NCI-H2196 (cell line): Measurements from ENCODE around the gene HES5.
"Not testable (repeated sequence)": the region's sequence is repeated elsewhere in the genome, so short reads cannot be mapped to it uniquely, and the experiment has no call there.

Experiments
- DNase-seq: peaks from one replicate; lab custom pipeline; 2025; ENCODE audit not compliant: unreplicated experiment; lab: John Stamatoyannopoulos, UW

Gene HES5

GRCh38 chr1:2529784-2530512, at the start of gene HES5:
TSS of gene HES5 (minus strand) at chr1:2530263. CDS start at chr1:2530164, 99 bp downstream.
- DNase-seq: peak; percentile 53

GRCh38 chr1:2578758-2579118, 48.7 kb upstream of the HES5 start:
- DNase-seq: no peak

GRCh38 chr1:2577565-2578075, 47.6 kb upstream of the HES5 start:
- not testable (repeated sequence) for DNase-seq

- DNase-seq: no peak
These were observed 46.0 kb upstream of the HES5 start for GRCh38 chr1:2575801-2576663.

GRCh38 chr1:2574350-2574749, 44.3 kb upstream of the HES5 start:
- DNase-seq: no peak

GRCh38 chr1:2573250-2573920, 43.3 kb upstream of the HES5 start:
- no peak for DNase-seq

- no peak for DNase-seq
These were observed 41.3 kb upstream of the HES5 start for GRCh38 chr1:2571348-2571747.

GRCh38 chr1:2570332-2570731, 40.3 kb upstream of the HES5 start:
- DNase-seq: no peak

GRCh38 chr1:2569703-2570102, 39.6 kb upstream of the HES5 start:
- DNase-seq: not testable (repeated sequence)

- no peak for DNase-seq
These were observed 39.0 kb upstream of the HES5 start for GRCh38 chr1:2569060-2569459.

- DNase-seq: not testable (repeated sequence)
These were observed 38.2 kb upstream of the HES5 start for GRCh38 chr1:2568187-2568816.

GRCh38 chr1:2567083-2567679, 37.1 kb upstream of the HES5 start:
- DNase-seq: no peak

- no peak for DNase-seq
These were observed 36.3 kb upstream of the HES5 start for GRCh38 chr1:2566101-2567045.

GRCh38 chr1:2564815-2565374, 34.8 kb upstream of the HES5 start:
- no peak for DNase-seq

- DNase-seq: no peak
These were observed 34.1 kb upstream of the HES5 start for GRCh38 chr1:2564006-2564814.

GRCh38 chr1:2563205-2563604, 33.1 kb upstream of the HES5 start:
- no peak for DNase-seq

GRCh38 chr1:2561898-2562895, 32.1 kb upstream of the HES5 start:
- no peak for DNase-seq
